H1 (cell line): Measurements from ENCODE around the gene UBE3B. TPM values are rescaled to one million over a fixed set of nuclear protein-coding genes. Genes with fewer than 3 reads are reported as not detected.

Experiments
- ATF2 ChIP-seq: IDR thresholded peaks from 2 replicates; pipeline ENCODE4 v1.6.1; 2012; ENCODE audit warnings: low read length, inconsistent platforms
- BACH1 ChIP-seq: IDR thresholded peaks from 2 replicates; pipeline ENCODE4 v1.6.1; 2012; ENCODE audit warnings: low read length, improper control_type of control experiment
- CHD2 ChIP-seq: IDR thresholded peaks from 2 replicates; pipeline ENCODE4 v1.6.1; 2012; ENCODE audit warnings: low read length, improper control_type of control experiment
- GTF2F1 ChIP-seq: IDR thresholded peaks from 2 replicates; pipeline ENCODE4 v1.6.1; 2012; ENCODE audit warnings: low read depth, low read length, improper control_type of control experiment, borderline replicate concordance
- JUN ChIP-seq: IDR thresholded peaks from 2 replicates; pipeline ENCODE4 v1.6.1; 2011; ENCODE audit warnings: low read depth, mild to moderate bottlenecking, improper control_type of control experiment, low read length
- KDM1A ChIP-seq: fragments of 200-600, 300-600 bp; sonication (generic); IDR thresholded peaks from 2 replicates; pipeline ENCODE4 v1.7.1; 2016; ENCODE audit warnings: mild to moderate bottlenecking, low read length, borderline replicate concordance
- POU5F1 ChIP-seq: IDR thresholded peaks from 2 replicates; pipeline ENCODE4 v1.6.1; 2011; ENCODE audit warnings: low read depth, mild to moderate bottlenecking, low read length, moderate library complexity
- SAP30 ChIP-seq: fragments of 300-600 bp; sonication (generic); IDR thresholded peaks from 2 replicates; pipeline ENCODE4 v1.7.1; 2012; ENCODE audit warnings: low read length, moderate library complexity, mild to moderate bottlenecking, inconsistent platforms; ENCODE audit not compliant: insufficient read depth, insufficient replicate concordance
- SIRT6 ChIP-seq: IDR thresholded peaks from one replicate; pipeline ENCODE4 v1.7.1; 2012; ENCODE audit warnings: low read length, inconsistent platforms
- polyA plus RNA-seq, 7 experiments: library from polyadenylated mRNA; depleted of rRNA in 3 of 7; stranded (reverse) in 5 of 7; unstranded in 2 of 7; fragments of >200 nt in 5 of 7; fragments of 200-250 nt in 2 of 7; gene quantifications; 1 replicate in 5 of 7; 2 replicates in 1 of 7; 4 replicates in 1 of 7; pipeline versions ENCODE4 v1.2.1 to v1.2.3, GENCODE V29; 2011 to 2013; ENCODE audit warnings: missing spikeins in 2 of 7, mixed read lengths in 2 of 7
- total RNA-seq: library from RNA; stranded (reverse); fragmentation: NEBNext Ultra II Directional; extraction: Animal tissue kit (Norgen Biotek cat#: 25700); gene quantifications from 2 replicates; pipeline ENCODE4 v1.2.1, GENCODE V29; 2021
- TF ChIP-seq, protein P1 (sequence below): IDR thresholded peaks from 2 replicates; pipeline ENCODE4 v1.6.1; 2012; ENCODE audit warnings: inconsistent platforms
- TF ChIP-seq, protein P2 (sequence below): IDR thresholded peaks from 2 replicates; pipeline ENCODE4 v1.6.1; 2011; ENCODE audit warnings: low read length, improper control_type of control experiment

Gene UBE3B
- total and polyA plus RNA-seq, 2 of the 8 experiments (the other 6 are each of a cell fraction or from before 2014, with no cell fraction given), result 14.0 to 21.1 TPM

DNA sequence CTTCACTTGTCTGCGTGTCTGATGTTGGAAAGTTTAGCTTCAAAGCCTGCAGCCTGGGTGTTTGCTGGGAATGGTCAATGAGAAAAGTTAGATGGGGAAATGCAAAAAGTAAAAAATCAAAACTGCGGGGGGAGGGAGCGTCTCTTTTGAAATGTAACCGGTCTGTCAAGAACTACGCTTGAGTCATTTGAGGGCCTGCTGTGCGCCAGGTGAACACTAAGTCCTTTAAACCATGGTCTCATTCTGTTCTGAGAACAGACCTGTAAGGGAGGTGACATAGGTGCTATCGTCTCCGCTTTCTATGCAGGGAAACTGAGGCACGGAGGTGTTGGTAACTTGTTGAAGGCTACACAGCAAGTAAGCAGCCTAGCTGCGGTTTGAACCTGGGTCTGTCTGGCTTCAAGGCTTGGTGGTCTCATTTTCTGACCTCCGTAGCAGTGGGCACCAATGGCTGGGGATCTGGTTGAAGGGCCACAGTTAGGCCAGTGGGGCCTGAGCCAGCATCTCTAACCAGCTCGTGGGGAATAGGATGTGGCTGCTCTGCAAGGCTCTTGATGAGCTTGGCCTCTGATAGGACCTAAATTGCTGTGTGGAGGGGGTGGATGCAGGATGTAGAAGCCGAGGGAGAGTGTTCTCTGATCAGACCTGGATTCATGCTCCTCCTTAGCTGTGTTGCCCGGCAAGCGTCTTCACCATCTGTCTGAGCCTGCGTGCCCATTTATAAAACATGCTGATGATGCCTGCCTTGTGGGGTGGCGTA, 41.8 kb upstream of the UBE3B start (continued):
- TF ChIP-seq, protein P1, sequence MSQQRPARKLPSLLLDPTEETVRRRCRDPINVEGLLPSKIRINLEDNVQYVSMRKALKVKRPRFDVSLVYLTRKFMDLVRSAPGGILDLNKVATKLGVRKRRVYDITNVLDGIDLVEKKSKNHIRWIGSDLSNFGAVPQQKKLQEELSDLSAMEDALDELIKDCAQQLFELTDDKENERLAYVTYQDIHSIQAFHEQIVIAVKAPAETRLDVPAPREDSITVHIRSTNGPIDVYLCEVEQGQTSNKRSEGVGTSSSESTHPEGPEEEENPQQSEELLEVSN, result no peak
- TF ChIP-seq, protein P2, sequence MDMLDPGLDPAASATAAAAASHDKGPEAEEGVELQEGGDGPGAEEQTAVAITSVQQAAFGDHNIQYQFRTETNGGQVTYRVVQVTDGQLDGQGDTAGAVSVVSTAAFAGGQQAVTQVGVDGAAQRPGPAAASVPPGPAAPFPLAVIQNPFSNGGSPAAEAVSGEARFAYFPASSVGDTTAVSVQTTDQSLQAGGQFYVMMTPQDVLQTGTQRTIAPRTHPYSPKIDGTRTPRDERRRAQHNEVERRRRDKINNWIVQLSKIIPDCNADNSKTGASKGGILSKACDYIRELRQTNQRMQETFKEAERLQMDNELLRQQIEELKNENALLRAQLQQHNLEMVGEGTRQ, result no peak
- no peak for TF ChIP-seq POU5F1
- no peak for TF ChIP-seq KDM1A
- TF ChIP-seq JUN, result no peak
- no peak for TF ChIP-seq BACH1
- no peak for TF ChIP-seq SAP30
- no peak for TF ChIP-seq ATF2
- no peak for TF ChIP-seq CHD2
- no peak for TF ChIP-seq GTF2F1
- TF ChIP-seq SIRT6, result no peak
- TF ChIP-seq, all 59 proteins: peak for 0
